Activated T-helper 2 cell treated with anti-CD3 and anti-CD28 coated beads, Interferon-gamma antibody, Interleukin-2, Interleukin-4, amounts not matched to agents 10 μg/mL and 5 μg/mL and 100 μg/mL, durations not matched to agents 14 hours and 24 hours and 36 hours (primary cell): ENCODE results near the gene TRIP13. TPM values are rescaled to one million over a fixed set of nuclear protein-coding genes. Genes with fewer than 3 reads are reported as not detected.
"Not testable (repeated sequence)": the region's sequence is repeated elsewhere in the genome, so short reads cannot be mapped to it uniquely, and the experiment has no call there.

Source experiments
- DNase-seq: peaks from one replicate; pipeline ENCODE4 v3.0.0; 2021; ENCODE audit warnings: low spot score
- H3K27ac Mint-ChIP-seq: one replicate; pipeline ENCODE4 v1.8.0; 2021; ENCODE audit warnings: mixed read lengths
- H3K27me3 Mint-ChIP-seq: one replicate; pipeline ENCODE4 v1.8.0; 2021; ENCODE audit warnings: low read depth, mixed read lengths
- H3K36me3 Mint-ChIP-seq: one replicate; pipeline ENCODE4 v1.8.0; 2021; ENCODE audit warnings: low read depth, mixed read lengths
- H3K4me1 Mint-ChIP-seq: one replicate; pipeline ENCODE4 v1.8.0; 2021; ENCODE audit warnings: low read depth, mixed read lengths
- H3K4me3 Mint-ChIP-seq: one replicate; pipeline ENCODE4 v1.8.0; 2021; ENCODE audit warnings: low read depth, mild to moderate bottlenecking, moderate library complexity, mixed read lengths
- H3K9me3 Mint-ChIP-seq: one replicate; pipeline ENCODE4 v1.8.0; 2021; ENCODE audit warnings: mixed read lengths
- intact Hi-C: fragments of 100-400 bp; cut with micrococcal nuclease; formaldehyde crosslinking; loops from one replicate; pipeline ENCODE4 v1.15.1; 2023
- total RNA-seq: library from RNA; stranded (reverse); gene quantifications from 2 replicates; pipeline ENCODE4 v1.2.3, GENCODE V29; 2022

TRIP13 gene
- total RNA-seq, 1 donor from 2014 or later = 37.6 TPM

DNA sequence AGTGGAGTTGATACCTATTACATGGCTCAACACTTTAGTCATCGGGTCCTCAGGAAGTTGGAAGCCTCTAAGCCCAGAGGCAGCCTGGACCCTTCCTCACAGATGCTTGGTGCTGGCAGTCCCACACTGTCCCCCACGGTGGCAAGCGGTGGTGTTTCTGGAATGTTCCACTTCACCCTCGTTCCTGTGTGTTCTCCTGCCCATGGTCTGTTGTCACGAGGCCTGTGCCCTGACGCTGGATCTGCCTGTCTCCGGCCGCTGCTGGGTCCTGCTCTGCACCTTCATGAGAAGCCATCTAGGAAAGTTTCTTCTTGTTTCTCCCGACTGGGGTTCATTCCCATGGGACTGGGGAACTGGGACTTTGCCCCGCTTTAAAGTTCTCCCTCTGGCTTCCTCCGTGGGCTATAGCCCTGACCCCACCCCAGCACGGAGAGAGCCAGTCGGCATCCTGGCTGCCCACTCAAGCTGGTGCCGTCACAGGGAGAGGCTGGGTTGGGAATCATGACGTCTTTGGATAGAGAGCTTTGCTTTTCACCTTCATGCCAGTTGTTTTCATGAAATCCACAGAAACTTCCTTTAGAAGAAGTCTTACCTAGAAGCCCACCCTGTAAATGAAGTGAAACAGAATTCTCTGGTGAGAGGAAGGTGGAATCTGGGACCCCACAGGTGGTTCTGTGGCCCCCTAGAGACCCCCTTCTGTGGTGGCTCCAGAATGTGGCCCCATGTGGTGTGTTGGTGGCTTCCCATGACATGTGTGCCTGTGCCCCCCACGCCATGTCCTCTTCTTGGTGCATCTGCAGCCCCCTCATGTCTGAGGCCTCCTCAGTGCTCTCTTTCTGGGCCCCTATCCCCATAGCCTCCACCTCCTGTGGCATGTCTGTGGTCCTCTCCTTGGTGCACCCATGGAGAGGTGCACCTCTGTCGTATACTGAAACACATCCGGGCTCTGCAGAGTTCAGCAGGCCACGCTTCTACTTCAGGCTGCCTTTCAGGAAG lies 43.8 kb downstream of the TRIP13 start:
- no peaks in the 10 kb centered on the region for H3K36me3 Mint-ChIP-seq
- intact Hi-C loops = no loop called here
- peaks cover 24% of the 10 kb centered on the region for H3K4me1 Mint-ChIP-seq
- no peaks in the 10 kb centered on the region for H3K9me3 Mint-ChIP-seq
- H3K4me3 Mint-ChIP-seq = no peak overlapping the region
- no peak overlapping the region for H3K27ac Mint-ChIP-seq
- DNase-seq = no peak
- peaks cover 6% of the 10 kb centered on the region for H3K27me3 Mint-ChIP-seq

DNA sequence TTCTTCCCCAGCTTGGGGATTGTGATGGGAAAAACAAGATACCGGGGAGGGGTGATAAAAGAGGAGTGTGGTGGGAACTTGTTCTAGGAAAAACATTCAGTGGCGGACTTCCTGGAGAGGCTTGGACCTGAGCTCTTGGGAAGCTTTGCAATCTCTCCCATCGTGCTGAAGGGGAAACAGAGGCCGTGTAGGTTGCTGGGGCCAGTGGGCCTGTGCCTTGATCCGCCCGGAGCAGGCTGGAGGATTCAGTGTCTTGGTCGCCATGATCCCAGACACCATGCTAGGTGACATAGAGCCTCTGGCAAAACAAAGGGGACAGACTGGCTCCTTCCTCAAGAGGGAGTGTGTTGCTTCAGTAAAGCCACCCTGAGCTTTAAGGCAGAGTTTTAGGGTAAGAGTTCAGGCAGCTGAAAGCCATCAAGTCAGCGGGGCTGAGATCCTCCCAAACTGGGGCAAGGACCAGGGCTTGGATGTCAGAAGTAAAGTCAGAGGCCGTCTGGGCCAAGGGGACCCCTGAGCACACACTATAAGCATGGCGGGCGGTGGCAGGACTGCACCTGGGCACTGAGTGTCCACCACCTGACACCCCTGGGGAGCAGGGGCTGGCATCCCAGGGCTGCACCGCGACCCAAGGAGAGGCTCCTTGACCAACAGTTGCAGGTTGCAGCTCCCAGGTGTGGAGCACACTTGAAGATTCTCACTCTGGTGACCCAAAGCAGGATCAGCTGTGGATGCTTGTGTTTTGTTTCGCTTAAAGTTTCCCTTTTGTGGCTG lies 44.7 kb downstream of the TRIP13 start:
- Mint-ChIP-seq H3K4me3 (no peak overlapping the region), H3K27me3 (peaks cover 10% of the 10 kb centered on the region), H3K9me3 (no peaks in the 10 kb centered on the region), H3K36me3 (no peaks in the 10 kb centered on the region), H3K4me1 (peaks cover 25% of the 10 kb centered on the region), H3K27ac (no peak overlapping the region)
- intact Hi-C loops = no loop called here
- no peak for DNase-seq

DNA sequence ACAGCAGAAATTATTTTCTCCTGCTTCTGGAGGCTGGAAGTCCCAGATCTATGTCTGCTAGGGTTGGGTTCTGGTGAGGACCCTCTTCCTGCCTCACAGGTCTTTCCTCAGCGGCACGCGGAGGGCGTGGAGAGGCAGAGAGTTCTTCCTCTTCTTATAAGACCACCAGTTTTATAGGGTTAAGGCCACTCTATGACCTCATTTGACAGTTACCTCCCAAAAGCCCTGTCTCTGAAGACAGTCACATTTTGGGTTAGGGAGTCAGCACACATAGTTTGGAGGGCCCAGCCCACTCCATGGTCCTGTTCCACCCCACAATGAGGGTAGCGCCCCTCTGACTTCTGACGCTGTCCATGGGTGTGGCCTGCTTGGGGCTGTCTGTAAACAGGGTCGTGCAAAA lies 46.7 kb downstream of the TRIP13 start:
- H3K27me3 Mint-ChIP-seq = peaks cover 24% of the 10 kb centered on the region
- H3K4me1 Mint-ChIP-seq = peaks cover 24% of the 10 kb centered on the region
- intact Hi-C loops = no loop called here
- H3K9me3 Mint-ChIP-seq = no peaks in the 10 kb centered on the region
- DNase-seq = no peak
- H3K27ac Mint-ChIP-seq = no peak overlapping the region
- no peaks in the 10 kb centered on the region for H3K36me3 Mint-ChIP-seq
- no peak overlapping the region for H3K4me3 Mint-ChIP-seq

DNA sequence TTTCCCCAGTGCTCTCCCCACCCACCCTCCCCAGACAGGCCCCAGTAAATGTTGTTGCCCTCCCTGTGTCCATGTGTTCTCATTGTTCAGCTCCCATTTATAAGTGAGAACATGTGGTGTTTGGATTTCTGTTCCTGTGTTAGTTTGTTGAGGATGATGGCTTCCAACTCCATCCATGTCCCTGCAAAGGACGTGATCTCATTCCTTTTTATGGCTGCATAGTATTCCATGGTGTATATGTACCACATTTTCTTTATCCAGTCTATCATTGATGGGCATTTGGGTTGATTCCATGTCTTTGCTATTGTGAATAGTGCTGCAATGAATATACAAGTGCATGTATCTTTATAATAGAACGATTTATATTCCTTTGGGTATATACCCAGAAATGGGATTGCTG lies 48.1 kb downstream of the TRIP13 start:
- H3K9me3 Mint-ChIP-seq, DNase-seq, H3K36me3 Mint-ChIP-seq, intact Hi-C loops, H3K4me3 Mint-ChIP-seq, H3K27ac Mint-ChIP-seq: not testable (repeated sequence)
- Mint-ChIP-seq H3K4me1 (peaks cover 17% of the 10 kb centered on the region), H3K27me3 (peaks cover 36% of the 10 kb centered on the region)

DNA sequence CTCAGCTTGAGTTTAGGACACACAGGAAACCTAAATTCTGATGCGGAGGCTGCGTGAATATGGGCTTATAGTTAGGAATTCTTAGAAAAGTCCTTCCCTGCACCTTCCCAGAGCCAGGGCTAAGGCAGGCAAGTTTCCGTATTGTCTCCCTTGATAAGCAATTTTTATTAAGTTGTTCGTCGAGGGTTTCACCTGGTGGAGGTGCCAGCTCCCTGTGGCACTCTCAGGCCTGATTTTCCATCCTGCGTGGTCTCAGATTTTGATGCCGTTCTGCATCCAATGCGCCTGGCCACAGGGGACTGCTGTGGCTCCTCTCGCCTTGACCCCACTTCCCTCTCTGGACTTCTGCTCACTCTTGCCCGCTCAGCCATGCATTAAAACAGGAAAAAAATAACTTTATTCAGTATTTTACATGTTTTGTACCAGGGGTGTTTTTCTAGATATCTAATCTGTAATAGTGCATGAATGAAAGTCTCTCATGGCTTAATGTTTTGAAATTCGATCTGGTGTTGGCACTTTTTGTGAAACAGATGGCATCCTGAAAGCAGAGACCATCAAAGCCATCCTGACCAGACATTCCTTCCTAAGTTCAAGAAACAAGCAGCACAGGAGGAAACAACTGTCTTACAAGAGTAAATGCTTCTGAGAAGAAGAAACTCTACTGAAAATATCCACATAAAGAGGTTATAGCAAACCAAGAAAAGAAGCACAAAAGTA lies 50.7 kb downstream of the TRIP13 start:
- Mint-ChIP-seq H3K4me1 (peaks cover 18% of the 10 kb centered on the region), H3K27me3 (peaks cover 46% of the 10 kb centered on the region)
- DNase-seq = no peak

DNA sequence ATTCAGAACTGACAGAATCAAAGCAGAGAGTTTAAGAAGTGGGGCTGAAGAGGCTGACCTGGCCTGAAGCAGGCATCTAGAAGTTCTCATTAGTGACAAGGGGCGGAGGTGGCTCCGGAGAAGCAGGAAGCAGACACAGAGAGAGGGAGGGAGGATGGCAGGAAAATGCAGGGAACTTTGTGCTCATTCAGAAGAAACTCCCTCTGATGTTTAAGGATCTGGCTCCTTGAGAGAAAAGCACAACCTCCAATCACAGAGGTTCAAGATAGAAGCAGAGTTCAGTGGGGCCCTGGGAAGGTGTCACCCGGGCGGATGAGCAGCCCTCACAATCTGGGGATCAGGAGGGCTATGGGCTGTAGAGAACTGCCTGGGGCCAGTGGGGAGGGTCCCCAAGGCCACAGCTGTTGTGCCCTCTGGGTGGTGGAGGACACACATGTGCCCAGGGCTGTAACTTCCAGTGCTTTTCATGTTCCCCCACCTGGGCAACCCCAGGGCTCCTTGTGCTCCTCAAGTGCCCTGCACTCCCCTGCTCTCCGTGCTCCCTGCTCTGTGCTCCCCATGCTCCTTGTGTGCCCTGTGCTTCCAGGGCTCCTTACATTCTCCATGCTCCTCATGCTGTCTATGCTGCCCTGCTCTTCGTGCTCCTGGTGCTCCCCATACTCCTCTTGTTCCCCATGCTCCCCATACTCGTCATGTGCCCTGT lies 51.4 kb downstream of the TRIP13 start:
- H3K36me3 Mint-ChIP-seq = no peaks in the 10 kb centered on the region
- peaks cover 20% of the 10 kb centered on the region for H3K4me1 Mint-ChIP-seq
- intact Hi-C loops = no loop called here
- H3K27me3 Mint-ChIP-seq = peaks cover 46% of the 10 kb centered on the region
- no peak overlapping the region for H3K4me3 Mint-ChIP-seq
- no peak for DNase-seq
- no peaks in the 10 kb centered on the region for H3K9me3 Mint-ChIP-seq
- H3K27ac Mint-ChIP-seq = no peak overlapping the region

More for the DNA sequence above, 50.7 kb downstream of the TRIP13 start:
- Mint-ChIP-seq H3K27ac (no peak overlapping the region), H3K36me3 (no peaks in the 10 kb centered on the region), H3K9me3 (no peaks in the 10 kb centered on the region), H3K4me3 (no peak overlapping the region)
- intact Hi-C loops = no loop called here

DNA sequence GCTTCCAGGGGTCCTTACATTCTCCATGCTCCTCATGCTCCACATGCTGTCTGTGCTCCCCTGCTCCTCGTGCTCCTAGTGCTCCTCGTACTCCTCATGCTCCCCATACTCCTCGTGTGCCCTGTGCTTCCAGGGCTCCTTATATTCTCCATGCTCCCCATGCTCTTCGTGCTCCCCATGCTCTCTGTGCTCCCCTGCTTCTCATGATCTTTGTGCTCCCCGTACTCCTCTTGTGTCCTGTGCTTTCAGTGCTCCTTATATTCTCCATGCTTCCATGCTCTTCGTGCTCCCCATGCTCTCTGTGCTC lies 51.9 kb downstream of the TRIP13 start:
- H3K4me3 Mint-ChIP-seq = no peak overlapping the region
- intact Hi-C loops = no loop called here
- no peaks in the 10 kb centered on the region for H3K36me3 Mint-ChIP-seq
- no peak for DNase-seq
- H3K27me3 Mint-ChIP-seq = peaks cover 46% of the 10 kb centered on the region
- H3K4me1 Mint-ChIP-seq = peaks cover 20% of the 10 kb centered on the region
- H3K9me3 Mint-ChIP-seq = no peaks in the 10 kb centered on the region
- no peak overlapping the region for H3K27ac Mint-ChIP-seq

DNA sequence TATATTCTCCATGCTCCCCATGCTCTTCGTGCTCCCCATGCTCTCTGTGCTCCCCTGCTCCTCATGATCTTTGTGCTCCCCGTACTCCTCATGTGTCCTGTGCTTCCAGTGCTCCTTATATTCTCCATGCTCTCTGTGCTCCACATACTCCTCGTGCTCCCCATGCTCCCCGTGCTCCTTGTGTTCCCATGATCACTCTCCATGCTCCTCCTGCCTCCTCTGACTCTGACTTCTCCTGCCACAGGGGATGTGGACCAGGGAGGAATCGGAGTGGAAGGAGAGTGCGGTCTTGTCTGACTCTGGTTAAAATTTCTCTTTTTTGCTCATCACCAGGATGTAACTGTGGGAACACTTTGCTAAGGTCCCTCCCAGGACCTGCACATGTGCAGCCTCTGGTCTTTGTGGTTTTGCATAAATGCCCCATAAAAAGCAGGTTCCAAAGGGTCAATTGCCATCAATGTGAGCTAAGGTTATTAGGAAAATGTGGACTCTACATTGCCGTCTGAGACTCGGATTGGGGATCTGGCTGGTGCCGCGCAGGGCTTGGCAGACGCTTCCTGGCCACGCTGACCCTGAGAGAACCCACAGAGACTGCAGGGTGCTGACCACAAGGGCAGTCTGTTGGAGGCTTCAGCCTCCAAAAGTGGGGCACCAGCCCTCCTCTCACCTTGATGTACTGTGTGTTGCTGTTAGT lies 52.5 kb downstream of the TRIP13 start:
- intact Hi-C loops = no loop called here
- no peak for DNase-seq
- Mint-ChIP-seq H3K9me3 (peaks cover under 1% of the 10 kb centered on the region), H3K27ac (no peak overlapping the region), H3K27me3 (peaks cover 47% of the 10 kb centered on the region), H3K4me1 (peaks cover 20% of the 10 kb centered on the region), H3K36me3 (no peaks in the 10 kb centered on the region), H3K4me3 (no peak overlapping the region)

DNA sequence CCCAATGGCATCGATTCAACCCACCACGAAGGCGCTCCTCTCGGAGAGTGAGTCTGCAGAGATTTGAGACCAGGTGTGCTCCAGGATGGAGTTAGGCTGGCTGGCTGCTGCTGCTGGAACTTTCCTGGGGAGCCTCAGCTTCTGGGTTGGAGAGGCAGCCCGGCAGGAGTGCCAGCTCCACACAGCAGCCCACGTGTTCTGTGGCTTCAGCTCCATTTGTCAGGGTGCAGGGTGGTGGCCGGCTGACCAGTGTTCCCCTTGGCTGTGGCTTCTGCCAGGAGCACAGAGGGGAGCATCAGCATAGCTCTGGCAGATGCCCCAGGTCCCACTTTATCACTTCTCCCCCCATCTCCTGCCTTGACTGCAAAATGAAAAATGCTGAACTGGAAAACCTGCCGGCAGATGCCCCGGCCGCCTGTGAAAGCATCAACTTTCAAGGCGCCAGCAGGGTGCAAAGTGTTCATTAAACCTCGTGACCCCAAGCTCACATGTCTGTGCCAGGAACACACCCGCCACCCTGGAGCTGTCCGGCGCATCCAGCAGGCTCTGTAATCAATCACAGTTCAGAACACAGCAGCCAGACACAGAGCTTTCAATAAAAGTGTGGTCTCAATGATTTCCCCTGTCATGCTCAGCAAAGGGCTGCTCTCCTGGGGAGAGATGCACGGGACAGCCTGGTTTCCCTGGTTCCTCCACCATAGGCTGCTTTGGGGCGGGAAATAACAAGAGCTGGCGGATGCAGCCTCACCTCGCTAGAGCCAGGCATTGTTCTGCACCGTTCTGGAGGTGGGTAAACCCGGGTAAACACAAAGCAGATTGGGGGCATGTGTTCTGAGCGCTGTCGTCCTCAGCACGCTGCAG lies 53.2 kb downstream of the TRIP13 start:
- intact Hi-C loops = no loop called here
- Mint-ChIP-seq H3K27ac (no peak overlapping the region), H3K9me3 (peaks cover 7% of the 10 kb centered on the region), H3K4me3 (no peak overlapping the region), H3K27me3 (peaks cover 51% of the 10 kb centered on the region), H3K36me3 (no peaks in the 10 kb centered on the region), H3K4me1 (peaks cover 21% of the 10 kb centered on the region)
- no peak for DNase-seq

DNA sequence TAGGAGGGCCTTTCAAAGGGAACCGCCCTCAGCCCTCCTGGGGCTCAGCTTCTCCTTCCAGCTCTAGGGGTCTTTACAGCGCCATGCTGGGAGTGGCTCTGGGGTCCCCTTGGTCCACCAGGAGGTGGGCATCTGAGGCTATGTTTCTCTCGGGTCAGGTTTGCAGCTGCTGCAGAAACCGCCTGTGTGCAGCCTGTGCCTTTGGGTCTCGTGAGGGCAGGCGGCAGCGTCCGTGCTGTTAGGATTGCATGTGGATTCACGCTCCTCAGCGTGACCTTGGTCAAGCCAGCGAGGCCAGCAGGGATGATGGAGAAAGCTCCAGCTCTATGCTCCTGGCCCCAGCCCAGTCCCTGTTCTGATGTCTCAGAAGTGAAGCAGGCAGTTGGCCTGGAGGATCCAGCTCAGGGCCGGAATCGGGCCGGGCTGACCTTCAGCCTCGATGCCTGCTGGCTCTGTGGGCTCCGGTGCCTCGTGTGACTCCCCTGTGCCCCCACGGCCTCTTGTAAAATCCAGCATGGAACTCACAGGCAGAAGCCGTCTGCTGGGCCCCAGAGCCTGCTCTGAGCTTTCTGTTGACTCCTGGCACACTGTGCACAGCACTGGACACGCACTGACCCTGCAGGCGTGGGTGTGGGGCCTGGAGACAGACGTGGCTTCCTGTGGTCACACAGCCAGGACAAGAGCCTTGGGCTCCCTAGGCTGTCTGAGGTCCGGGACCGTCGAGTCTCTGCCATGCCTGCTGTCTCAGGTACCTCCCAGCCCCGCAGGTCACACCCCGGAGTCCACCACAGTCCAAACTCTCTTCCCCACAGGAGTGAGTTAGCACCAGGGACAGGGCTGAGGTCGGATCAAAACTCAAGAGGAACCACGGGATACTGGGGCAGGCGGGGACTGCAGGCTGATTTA lies 54.3 kb downstream of the TRIP13 start:
- no peak overlapping the region for H3K4me3 Mint-ChIP-seq
- H3K36me3 Mint-ChIP-seq = no peaks in the 10 kb centered on the region
- peaks cover 15% of the 10 kb centered on the region for H3K4me1 Mint-ChIP-seq
- intact Hi-C loops = no loop called here
- no peak for DNase-seq
- peaks cover 7% of the 10 kb centered on the region for H3K9me3 Mint-ChIP-seq
- H3K27me3 Mint-ChIP-seq = peaks cover 43% of the 10 kb centered on the region
- no peak overlapping the region for H3K27ac Mint-ChIP-seq
